HG03565 (cell line): ENCODE measurements around the gene ANXA5.
A peak's percentile ranks its signal among the peaks of the same experiment; 100 is the strongest.
"Not testable (repeated sequence)": the region's sequence is repeated elsewhere in the genome, so short reads cannot be mapped to it uniquely, and the experiment has no call there.

ENCODE experiments used
- ATAC-seq: cut with Tn5 transposase; IDR thresholded peaks from one replicate; pipeline ENCODE4 v1.9.1; 2021; ENCODE audit warnings: mild to moderate bottlenecking, moderate library complexity; ENCODE audit not compliant: unreplicated experiment

The ANXA5 gene

DNA sequence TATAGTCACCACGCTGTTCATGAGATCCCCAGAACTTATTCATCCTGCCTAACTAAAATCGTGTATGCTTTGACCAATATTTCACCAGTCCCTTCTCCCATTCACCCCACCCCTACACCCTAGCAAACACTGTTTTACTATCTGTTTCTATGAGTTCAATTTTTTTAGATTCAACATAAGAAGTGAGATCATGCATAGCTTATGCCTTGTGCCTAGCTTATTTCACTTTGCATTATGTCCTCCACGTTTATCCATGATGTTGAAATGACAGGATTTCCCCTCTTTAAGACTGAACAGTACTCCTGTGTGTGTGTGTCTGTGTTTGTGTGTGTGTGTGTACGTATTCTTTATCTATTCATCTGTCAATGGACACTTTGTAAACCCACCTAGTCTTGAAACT is 16.8 kb downstream of the ANXA5 start:
- ATAC-seq, result no peak

DNA sequence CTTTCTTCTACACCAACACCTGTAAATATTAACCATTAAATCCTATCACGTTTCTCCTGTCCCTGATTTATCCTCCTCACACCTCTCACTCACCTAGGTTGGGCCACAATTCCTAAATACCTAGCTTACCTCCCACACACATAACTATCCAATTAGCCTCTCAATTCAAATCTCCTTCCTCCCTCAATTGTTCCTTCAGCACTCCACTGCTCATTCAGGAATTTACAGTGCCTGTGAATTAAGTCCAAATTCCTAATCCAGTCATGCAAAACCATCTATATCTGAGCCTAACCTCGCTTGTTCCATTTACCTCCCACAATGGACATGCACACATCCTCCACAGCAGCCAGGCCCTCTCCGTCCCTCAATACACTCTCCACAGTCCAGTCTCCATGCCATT is 17.5 kb downstream of the ANXA5 start:
- ATAC-seq, result no peak

DNA sequence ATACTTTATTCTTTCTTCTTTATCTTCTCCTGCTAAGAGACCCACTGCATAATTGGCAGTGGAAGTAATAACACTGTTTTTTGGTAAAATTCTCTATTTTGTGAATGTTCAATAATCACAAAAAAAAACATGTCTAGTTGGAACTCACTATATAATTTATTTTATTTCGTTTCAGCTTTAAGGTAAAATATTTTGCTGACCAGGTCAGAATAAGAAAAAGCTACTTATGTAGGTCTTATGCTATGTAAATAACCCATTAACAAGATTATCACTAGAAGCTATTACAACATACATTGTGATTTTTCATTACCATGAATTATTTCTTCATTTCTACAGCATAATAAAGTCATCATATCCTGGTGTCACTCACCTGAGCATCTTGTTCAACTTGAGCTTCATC is 19.3 kb downstream of the ANXA5 start:
- ATAC-seq, result no peak

DNA sequence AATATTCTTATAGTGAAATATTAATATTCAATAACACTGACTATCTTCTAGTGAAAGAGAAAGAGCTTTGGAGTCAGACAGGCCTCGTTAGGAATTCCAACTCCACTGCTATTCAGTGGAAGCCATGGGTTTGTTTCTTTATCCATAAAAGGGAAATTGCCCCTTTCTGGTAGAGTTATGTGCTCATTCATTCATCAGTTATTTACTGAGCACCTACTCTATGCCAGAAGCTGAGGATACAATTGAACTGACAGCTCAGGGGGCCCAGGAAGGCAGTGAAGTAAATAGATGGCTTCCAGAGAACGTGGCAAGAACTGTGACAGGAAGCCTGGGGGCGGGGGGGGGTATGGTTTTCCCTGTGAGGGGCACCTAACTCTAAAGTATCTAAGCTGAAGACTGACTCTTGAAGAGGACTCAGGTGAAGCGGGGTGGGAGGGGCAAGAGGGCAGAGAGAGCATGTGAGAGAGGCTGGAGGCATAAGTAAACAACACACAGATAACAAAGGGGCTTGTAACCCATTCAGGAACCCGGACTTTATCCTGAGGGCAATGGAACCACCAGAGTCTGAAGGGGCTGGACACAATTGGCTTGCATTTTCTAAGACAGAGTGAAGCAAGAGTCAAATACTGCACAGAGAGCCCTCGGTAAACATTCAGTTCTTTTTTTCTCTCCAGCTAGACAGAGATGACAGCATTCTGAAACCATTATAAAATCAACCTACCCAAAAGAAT is 20.3 kb downstream of the ANXA5 start:
- ATAC-seq, result no peak

DNA sequence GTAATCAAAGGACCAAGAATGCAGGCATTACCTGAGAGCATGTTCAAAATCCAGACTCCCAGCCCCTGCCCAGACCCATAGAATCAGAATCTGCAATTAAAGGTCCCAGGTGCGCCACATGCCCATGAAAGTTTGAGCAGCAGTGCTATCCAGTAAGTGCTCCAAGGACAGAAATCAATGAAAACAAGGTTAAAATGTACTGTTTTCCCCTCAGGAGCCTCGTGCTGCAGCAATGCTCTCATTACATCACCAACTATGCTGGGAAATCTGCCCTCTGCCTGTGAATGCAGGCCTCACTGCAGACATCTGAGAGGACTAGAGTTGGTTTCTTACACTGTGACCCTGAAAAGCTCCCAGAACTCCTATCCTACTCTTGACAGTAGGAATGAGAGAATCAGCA is 21.1 kb downstream of the ANXA5 start:
- no peak for ATAC-seq

DNA sequence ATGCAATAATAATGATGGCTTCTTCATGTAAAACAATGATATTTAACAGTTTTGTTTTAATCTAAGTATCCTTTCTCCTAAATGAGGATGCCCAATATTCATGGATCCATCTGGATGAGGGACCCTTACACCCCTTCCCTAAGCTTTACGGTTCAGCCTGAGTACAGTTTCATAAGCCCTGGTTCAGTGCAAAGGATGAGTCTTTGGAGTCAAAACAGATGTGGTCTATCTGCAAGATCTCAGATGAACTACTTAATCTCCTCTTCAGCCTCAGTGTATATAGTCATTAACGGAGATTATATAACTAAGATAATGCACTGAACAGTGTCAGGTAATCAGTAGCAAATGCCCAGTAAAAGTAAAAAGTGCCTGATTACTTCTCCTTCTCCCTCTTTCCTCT is 22.1 kb downstream of the ANXA5 start:
- no peak for ATAC-seq

DNA sequence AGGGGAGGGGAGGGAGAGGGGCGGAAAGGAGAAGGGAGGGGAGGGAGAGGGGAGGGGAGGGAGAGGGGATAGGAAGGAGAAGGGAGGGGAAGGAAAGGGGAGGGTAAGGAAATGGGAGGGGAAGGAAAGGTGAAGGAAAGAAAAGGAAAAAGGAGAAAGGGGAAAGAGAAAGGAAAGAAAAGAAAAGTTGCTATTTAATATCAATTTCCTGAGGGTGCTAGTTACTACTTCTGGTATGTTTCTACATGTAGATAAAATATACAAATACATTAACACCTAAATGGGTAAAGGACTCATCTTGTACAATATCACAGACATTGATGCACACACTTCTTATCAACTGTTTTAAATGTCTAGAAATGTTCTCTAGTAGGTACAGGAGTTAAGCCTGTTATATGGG is 22.6 kb downstream of the ANXA5 start:
- no peak for ATAC-seq

DNA sequence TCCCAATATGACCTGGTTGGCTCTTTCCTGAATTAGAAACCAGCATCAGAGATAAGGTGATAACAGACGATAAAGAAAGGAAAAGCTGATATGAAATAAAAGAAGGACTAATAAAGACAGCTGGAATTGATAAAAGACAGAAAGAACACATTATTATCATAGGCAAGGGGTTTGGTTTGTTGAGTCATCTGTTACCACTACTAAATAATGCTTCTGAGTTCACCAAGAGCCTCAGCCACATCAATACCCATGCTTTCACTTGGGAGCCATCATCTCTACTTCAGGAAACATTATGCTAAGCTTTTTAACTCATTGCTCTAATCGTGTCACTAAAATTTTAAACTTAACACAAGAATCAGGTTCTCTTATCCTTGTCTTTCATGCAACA is 27.6 kb downstream of the ANXA5 start:
- ATAC-seq, result no peak

DNA sequence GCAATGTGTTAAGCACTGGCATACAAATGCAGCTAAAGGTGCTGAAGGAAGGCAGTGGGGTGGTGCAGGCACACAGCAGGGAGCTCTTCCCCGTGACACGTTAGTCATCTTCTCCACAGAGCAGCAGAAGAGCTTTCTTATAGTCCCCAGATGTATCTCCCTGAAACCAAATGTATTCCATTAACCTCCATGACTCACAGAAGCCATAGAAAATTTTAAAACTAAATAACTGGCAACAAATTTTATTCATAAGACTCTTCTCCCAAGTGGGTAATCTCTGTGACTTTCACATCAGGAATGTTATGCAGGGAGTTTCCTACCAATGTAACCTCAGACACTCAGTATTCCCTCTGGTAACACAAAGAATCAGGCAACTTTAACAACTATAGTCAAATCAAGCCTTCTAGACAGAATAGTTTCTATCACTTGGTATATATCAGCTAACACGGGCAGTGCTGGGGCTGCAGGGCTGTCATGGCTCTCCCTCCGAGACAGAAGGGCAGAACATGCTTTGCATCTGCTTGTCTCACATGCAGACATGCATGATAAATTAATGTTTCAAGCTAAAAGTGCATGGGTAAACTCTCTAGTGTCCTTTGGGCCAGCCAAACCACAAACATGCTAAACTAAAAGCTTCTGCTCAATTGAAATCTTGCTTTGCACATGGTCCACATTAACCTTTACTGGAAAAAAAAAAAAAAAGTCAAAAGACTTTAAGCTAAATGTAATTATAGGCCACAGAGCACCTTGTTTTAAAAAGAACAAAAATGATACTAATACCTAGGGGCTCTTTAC is 28.2 kb downstream of the ANXA5 start:
- no peak for ATAC-seq

DNA sequence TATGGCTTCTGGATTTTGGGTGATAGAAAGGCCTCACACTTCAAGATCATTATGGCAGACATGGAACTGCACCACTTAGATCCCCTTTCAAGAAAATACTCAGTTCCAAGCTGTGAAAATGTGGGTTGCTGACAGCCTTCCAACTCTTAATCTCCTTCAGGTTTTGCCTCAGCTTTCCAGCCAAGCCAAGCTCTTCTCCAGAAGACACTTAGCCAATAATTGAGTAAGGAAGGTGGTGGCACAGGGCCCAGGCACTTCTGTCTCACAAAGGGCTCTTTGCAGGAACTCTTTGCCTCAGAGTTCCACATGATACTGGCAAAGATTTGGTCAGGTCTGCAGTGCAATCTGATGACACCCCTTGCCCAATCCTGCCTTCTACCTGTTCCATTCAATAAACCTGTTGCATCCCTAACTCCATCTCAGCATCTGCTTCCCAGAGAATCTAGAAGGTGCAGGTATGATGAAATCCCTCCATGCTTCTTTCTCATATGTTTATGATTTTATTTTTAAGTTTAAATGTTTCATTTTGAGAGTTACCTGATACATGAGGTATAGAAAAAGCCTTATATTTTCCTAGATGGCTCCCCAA is 30.6 kb downstream of the ANXA5 start:
- no peak for ATAC-seq

DNA sequence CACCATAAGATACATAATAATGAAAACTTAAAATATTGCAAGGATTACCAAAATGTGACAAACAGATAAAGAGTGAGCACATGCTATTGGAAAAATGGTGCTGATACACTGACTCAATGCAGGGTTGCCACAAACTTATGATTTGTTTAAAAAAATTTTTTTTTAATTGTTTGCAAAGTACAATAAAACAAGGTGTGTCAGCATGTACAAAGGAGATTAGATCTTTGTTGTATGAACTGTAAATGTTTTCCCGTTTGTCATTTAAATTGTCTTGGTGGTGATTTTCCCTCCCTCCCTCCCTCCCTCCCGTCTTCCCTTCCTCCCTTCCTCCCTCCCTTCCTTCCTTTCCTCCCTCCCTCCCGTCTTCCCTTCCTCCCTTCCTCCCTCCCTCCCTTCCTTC is 31.4 kb downstream of the ANXA5 start:
- ATAC-seq, result no peak

DNA sequence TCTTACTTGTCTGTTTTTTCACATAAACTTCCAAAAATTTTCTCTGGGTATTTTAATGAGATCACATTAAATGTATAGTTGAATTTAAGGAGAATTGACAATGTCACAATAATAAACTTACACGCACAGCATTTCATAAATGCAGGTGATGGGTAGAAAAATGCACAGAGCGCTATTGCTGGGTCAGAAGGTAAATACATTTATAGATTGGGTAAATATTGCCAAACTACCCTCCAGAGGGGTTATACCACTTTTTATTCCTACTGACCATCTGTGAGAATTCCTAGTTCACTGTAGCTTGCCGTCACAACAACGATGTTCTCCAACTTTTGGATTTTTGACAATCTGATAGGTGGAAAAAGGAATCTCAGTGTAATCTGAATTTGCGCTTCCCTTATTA is 34.6 kb downstream of the ANXA5 start:
- ATAC-seq, result no peak

DNA sequence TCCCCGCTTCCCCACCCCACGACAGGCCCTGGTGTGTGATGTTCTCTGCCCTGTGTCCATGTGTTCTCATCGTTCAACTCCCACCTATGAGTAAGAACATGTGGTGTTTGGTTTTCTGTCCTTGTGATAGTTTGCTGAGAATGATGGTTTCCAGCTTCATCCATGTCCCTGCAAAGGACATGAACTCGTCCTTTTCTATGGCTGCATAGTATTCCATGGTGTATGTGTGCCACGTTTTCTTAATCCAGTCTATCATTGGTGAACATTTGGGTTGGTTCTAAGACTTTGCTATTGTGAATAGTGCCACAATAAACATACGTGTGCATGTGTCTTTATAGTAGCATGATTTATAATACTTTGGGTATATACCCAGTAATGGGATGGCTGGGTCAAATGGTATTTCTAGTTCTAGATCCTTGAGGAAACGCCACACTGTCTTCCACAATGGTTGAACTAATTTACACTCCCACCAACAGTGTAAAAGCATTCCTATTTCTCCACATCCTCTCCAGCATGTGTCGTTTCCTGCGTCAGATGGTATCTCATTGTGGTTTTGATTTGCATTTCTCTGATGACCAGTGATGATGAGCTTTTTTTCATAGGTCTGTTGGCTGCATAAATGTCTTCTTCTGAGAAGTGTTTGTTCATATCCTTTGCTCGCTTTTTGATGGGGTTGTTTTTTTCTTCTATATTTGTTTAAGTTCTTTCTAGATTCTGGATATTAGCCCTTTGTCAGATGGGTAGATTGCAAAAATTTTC is 36.4 kb downstream of the ANXA5 start:
- not testable (repeated sequence) for ATAC-seq

DNA sequence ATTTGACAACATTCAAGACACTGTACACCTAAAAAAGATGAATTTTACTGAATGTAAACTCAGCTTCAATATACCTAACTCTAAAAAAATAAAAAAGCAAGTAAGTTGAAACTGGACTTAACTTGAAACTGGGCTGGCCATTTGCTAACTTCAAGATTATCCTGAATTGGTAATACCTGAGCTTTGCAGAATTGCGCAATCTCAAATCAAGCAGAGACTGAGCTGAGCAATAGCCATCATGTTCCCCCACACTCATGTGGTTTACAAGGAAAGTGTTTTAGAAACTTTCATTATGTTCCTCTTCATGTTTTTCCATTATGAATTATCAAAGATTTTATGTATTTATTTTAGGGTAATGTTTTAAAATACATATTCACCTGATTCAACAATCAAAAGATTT is 38.7 kb downstream of the ANXA5 start:
- ATAC-seq, result no peak

DNA sequence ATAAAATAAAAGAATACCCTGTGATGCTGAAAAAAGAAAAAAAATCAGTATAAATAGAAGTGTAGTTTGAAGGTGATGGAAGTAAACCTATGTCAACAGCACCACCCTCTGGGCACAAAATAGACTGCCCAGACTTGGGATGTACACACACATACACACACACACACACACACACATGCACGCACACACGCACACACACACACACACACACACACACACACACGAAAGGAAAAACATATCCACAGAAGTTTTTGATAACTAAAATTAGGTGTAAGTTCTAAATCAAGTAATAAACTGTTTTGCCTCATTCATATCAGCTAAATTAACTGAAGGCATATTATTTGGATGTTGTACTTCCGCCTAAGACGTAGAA is 40.5 kb downstream of the ANXA5 start:
- ATAC-seq, result no peak

DNA sequence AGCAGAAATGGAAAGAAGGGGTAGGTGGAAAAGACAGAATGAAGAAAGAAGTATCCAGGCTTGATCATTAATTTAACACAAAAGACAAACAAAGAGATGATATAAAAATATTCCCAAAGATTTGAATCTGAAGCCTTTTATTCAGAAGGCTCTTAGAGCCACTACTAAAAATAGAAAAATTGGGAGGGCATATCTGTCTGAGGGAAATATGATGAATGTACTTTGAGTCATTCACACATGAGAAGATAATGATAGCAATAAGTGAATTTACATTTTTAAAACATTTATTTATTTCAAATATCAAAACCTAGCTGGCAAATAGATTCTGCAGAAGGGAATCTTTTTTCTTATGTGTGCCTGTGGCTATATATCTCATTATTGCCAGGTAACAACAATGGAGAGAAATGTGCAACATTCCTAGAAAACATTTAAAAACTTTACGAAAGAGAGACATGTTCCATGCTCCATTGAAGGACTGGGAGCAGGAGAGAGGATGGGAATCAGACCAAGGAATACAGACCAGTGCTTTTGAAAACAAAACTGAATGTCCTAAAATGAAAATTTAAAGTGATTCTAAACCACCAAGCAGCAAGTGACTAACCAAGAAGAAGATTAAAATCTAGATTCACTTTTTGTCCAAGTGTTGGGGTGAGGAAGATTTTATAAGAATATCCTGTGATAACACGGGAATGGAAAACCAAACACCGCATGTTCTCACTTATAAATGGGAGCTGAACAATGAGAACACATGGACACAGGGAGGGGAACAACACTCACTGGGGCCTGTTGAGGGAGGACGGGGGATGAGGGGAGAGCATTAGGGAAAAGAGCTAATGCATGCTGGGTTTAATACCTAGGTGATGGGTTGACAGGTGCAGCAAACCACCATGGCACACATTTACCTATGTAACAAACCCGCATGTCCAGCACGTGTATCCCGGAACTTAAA is 41.2 kb downstream of the ANXA5 start:
- no peak for ATAC-seq

DNA sequence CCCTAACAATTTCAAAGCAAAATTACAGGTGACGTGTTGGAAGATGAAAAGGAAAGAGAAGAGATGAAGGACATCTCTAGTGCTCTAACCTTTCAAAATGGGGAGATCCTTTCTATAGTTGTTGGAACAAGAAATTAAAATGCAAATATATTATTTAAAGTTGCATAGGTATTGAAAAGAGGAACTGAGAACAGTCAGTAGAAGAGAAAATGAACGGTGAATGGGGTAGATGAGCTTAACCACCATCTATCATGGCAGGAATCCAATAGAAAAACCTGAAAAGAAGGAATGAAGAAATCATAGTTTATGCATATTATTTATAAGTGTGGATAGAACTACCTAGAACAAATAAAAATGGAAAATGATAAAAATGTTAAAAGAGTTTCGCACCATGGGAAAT is 42.0 kb downstream of the ANXA5 start:
- peak; percentile 92 for ATAC-seq

DNA sequence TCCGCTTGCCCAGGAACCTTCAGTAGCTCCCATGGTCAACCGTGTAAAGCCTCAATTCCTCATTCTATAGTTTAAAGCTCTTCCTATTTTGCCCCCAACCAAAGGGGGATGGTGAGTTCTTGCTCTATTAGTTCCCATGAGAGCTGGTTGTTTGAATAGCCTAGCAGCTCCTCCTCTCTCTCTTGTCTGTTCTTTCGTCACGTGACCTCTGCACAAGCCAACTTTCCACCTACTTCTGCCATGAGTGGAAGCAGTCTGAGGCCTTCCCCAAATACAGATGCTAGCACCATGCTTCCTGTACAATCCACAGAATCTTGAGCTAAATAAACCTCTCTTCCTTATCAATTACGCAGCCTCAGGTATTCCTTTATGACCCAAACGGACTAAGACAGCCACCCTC is 42.8 kb downstream of the ANXA5 start:
- ATAC-seq, result no peak

DNA sequence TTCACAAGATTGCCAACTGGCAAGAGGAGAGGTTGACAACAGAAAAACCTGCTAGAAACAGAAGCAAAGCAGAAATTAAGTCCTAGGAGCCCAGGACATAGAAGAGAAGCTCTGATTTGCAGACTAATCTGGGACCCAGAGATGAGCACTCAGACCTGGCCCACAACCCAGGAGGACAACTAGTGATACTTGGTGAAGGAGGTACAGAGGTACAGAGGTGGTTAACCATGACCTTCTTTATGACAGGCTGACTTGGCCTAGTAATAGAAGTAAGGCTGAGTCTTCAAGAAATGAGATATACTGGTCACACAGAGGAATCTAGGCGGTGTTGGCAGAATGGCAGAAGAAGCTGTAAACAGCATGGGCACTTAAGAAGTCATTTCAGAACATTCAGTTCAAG is 43.6 kb downstream of the ANXA5 start:
- no peak for ATAC-seq

DNA sequence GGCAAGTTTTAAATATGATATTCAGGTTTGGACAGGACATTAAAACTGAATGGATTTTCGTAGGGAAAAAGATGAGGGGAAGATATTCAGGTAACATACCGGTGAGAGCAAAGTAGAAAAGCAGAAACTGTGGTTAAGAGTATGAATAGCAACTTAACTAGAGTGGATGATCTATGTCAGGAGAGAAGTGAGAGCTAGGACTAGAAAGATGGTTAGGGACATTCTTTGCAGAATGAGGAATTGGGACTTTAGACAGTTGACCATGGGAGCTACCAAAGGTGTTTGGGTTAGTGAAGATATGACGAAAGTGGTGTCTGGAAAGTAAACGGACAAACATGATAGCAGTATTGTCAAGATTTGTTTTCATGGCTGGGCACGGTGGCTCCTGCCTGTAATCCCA is 45.2 kb downstream of the ANXA5 start:
- ATAC-seq, result no peak
